ENCODE data around the gene NAT9.

The NAT9 gene

GRCh38 chr17:74734256-74734655 lies 41.9 kb downstream of the NAT9 start:
- Histone ChIP-seq H3K27me3 (ENCODE audit: insufficient read depth, low read length) (peaks cover 36% of the 10 kb centered on the region), H3K27ac (ENCODE audit: low read depth, low read length) (no peak overlapping the region), H3K4me1 (ENCODE audit: insufficient read depth, low read length) (peaks cover 7% of the 10 kb centered on the region; the same call in 1 of the 2 replicates)

GRCh38 chr17:74733365-74734122 lies 42.6 kb downstream of the NAT9 start:
- H3K27ac ChIP-seq (ENCODE audit: low read depth, low read length) = no peak overlapping the region
- H3K27me3 ChIP-seq (ENCODE audit: insufficient read depth, low read length) = peaks cover 36% of the 10 kb centered on the region
- H3K9ac ChIP-seq (ENCODE audit: low read depth, low read length) = no peak overlapping the region
- H3K36me3 ChIP-seq (ENCODE audit: insufficient read depth, low read length) = no peaks in the 10 kb centered on the region
- no peaks in the 10 kb centered on the region for H3K9me3 ChIP-seq (ENCODE audit: insufficient read depth, low read depth, low read length)
- peaks cover 7% of the 10 kb centered on the region; the same call in 1 of the 2 replicates for H3K4me1 ChIP-seq (ENCODE audit: insufficient read depth, low read length)
- H3K4me3 ChIP-seq (ENCODE audit: low read length) = no peak overlapping the region
- WGBS = 72% methylated on average over 9 of the region's 9 CpGs

More at GRCh38 chr17:74734256-74734655, 41.9 kb downstream of the NAT9 start:
- Histone ChIP-seq H3K9ac (ENCODE audit: low read depth, low read length) (no peak overlapping the region), H3K36me3 (ENCODE audit: insufficient read depth, low read length) (no peaks in the 10 kb centered on the region), H3K4me3 (ENCODE audit: low read length) (no peak overlapping the region), H3K9me3 (ENCODE audit: insufficient read depth, low read depth, low read length) (no peaks in the 10 kb centered on the region)
- WGBS = 84% methylated on average over 3 of the region's 3 CpGs

DNA sequence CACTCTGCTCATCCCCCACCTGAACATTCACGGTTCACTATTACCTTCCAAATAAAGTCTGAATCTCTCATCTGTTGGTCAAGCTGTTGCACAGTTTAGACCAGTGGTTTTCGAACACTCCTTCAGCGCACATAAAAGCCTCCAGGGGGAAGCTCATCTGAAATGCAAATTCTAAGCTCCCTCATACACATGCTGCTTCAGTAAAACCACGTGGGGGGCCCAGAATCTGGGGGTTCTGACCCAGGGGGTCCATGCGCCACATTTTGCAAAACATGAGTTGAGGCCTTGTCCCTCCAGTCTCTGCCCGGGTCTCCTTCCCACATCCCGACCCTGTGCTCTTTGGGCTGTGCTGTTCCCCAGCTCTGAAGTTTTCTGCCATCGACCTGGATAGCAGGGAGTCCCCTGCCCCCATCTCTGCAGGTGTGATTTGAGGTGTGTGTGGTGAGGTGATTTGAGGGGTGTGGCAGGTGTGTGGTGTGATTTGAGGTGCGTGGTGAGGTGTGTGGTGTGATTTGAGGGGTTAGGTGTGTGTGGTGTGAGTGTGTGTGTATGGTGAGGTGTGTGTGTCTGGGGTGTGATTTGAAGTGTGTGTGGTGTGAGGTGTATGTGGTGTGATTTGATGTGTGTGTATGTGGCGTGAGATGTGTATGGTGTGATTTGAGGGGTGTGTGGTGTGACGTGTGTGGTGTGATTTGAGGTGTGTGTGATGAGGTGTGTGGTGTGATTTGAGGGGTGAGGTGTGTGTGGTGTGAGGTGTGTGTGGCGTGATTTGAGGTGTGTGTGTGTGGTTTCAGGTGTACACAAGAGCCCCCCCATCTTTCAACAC lies 43.9 kb downstream of the NAT9 start:
- peaks cover 26% of the 10 kb centered on the region for H3K27me3 ChIP-seq (ENCODE audit: insufficient read depth, low read length)
- H3K36me3 ChIP-seq (ENCODE audit: insufficient read depth, low read length) = no peaks in the 10 kb centered on the region
- H3K27ac ChIP-seq (ENCODE audit: low read depth, low read length) = no peak overlapping the region
- H3K9ac ChIP-seq (ENCODE audit: low read depth, low read length) = no peak overlapping the region
- no peaks in the 10 kb centered on the region for H3K9me3 ChIP-seq (ENCODE audit: insufficient read depth, low read depth, low read length)
- H3K4me1 ChIP-seq (ENCODE audit: insufficient read depth, low read length) = no peaks in the 10 kb centered on the region
- H3K4me3 ChIP-seq (ENCODE audit: low read length) = no peak overlapping the region
- WGBS = 73% methylated on average over 12 of the region's 12 CpGs

DNA sequence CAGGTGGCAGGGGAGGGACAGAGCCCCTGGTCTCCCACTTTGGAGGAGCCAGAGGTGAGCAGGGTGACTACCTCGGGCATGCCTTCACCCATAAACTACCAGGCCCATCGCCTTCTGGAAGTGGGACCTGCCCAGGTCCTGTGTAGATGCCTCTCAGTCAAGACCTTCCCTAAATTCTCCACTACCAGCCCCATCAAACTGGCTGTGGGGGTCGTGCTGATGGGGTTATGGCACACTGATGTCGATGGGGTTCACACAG lies 44.9 kb downstream of the NAT9 start:
- Histone ChIP-seq H3K4me1 (ENCODE audit: insufficient read depth, low read length) (no peaks in the 10 kb centered on the region), H3K9me3 (ENCODE audit: insufficient read depth, low read depth, low read length) (no peaks in the 10 kb centered on the region), H3K9ac (ENCODE audit: low read depth, low read length) (no peak overlapping the region), H3K36me3 (ENCODE audit: insufficient read depth, low read length) (no peaks in the 10 kb centered on the region), H3K27ac (ENCODE audit: low read depth, low read length) (no peak overlapping the region), H3K4me3 (ENCODE audit: low read length) (no peak overlapping the region), H3K27me3 (ENCODE audit: insufficient read depth, low read length) (peaks cover 17% of the 10 kb centered on the region)
- 88% methylated on average over 4 of the region's 4 CpGs for WGBS

DNA sequence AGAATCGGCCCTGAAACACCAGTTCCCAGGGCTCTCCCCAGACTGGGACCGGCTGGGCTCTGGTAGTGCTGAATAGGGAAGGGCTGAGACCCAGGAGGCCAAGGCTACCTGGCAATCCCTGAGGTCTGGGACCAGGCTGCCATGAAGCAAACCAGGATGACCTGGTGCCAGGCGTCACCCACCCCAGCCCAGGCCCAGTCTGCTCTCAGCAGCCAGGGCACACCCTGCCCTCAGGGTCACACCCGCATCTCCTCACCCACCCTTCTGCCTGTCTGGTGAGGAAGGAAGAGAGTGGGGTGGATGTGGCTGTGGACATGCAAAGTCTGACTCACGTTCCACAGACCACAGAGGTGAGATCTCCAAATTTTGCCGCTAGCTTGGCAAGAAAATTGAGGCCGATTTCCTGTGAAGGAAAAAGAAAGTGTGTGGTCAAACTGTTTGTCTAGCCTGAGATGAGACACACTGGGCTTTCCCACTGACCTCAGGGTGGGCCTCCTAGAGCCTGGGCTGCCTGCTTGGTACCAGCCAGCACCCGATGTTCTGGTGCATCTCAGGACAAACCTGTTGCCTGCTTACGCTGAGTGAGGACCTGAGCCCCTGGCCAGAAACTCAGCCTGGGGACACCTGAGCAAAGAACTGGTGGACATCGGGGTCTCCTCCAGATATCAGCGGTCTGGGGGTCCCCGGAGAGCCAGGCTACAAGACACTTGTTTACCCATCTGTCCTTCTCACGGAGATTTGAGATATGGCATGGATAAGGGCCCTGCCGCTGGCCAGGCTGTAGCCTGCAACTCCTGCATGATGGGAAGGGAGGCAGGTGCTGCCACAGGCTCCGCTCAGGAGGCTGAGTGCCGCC lies 45.4 kb downstream of the NAT9 start:
- 93% methylated on average over 15 of the region's 16 CpGs for WGBS
- Histone ChIP-seq H3K27me3 (ENCODE audit: insufficient read depth, low read length) (peaks cover 12% of the 10 kb centered on the region), H3K9me3 (ENCODE audit: insufficient read depth, low read depth, low read length) (no peaks in the 10 kb centered on the region), H3K9ac (ENCODE audit: low read depth, low read length) (no peak overlapping the region), H3K36me3 (ENCODE audit: insufficient read depth, low read length) (no peaks in the 10 kb centered on the region), H3K27ac (ENCODE audit: low read depth, low read length) (no peak overlapping the region), H3K4me1 (ENCODE audit: insufficient read depth, low read length) (no peaks in the 10 kb centered on the region), H3K4me3 (ENCODE audit: low read length) (no peak overlapping the region)

DNA sequence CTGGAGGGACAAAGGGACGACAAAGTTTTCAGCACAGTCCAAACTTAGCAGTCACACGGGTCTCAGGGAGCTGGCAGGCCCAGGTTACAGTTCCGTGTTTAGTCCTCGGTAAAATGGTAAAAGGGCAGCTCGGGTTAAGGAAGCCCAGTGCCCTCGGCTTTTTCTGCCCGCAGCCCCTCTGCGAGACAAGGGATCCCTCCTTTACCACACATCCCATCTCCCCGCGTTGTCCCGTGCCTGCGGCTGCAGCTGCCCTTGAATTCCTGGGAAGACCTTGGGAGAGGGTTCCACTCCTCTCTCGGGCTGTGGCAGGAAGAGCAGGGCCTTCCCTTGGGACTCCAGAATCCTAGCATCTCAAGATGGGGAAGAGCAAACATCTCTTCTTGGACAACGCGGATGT lies 46.3 kb downstream of the NAT9 start:
- 96% methylated on average over 15 of the region's 15 CpGs for WGBS
- Histone ChIP-seq H3K4me3 (ENCODE audit: low read length) (no peak overlapping the region), H3K27ac (ENCODE audit: low read depth, low read length) (no peak overlapping the region), H3K27me3 (ENCODE audit: insufficient read depth, low read length) (peaks cover 4% of the 10 kb centered on the region; the same call in 1 of the 2 replicates), H3K9me3 (ENCODE audit: insufficient read depth, low read depth, low read length) (no peaks in the 10 kb centered on the region), H3K9ac (ENCODE audit: low read depth, low read length) (no peak overlapping the region), H3K36me3 (ENCODE audit: insufficient read depth, low read length) (no peaks in the 10 kb centered on the region), H3K4me1 (ENCODE audit: insufficient read depth, low read length) (no peaks in the 10 kb centered on the region)

GRCh38 chr17:74729368-74729767 lies 46.8 kb downstream of the NAT9 start:
- H3K27ac ChIP-seq (ENCODE audit: low read depth, low read length) = no peak overlapping the region
- no peak overlapping the region for H3K9ac ChIP-seq (ENCODE audit: low read depth, low read length)
- H3K36me3 ChIP-seq (ENCODE audit: insufficient read depth, low read length) = no peaks in the 10 kb centered on the region
- no peaks in the 10 kb centered on the region for H3K4me1 ChIP-seq (ENCODE audit: insufficient read depth, low read length)
- no peak overlapping the region for H3K4me3 ChIP-seq (ENCODE audit: low read length)
- H3K27me3 ChIP-seq (ENCODE audit: insufficient read depth, low read length) = peaks cover 4% of the 10 kb centered on the region; the same call in 1 of the 2 replicates
- H3K9me3 ChIP-seq (ENCODE audit: insufficient read depth, low read depth, low read length) = no peaks in the 10 kb centered on the region
- WGBS = 90% methylated on average over 5 of the region's 5 CpGs

DNA sequence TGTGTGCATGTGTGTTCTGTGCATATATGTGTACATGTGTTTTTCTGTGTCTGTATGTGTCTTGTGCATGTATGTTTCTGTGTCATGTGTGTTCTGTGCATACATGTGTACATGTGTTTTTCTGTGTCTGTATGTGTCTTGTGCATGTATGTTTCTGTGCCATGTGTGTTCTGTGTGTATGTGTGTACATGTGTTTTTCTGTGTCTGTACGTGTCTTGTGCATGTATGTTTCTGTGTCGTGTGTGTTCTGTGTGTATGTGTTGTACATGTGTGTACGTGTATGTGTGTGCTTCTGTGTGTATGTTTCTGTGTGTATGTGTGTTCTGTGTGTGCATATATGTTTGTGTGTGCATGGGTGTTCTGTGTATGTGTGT lies 47.5 kb downstream of the NAT9 start:
- 85% methylated on average over 3 of the region's 3 CpGs for WGBS
- H3K4me1 ChIP-seq (ENCODE audit: insufficient read depth, low read length) = no peaks in the 10 kb centered on the region

GRCh38 chr17:74728033-74728701 lies 48.0 kb downstream of the NAT9 start:
- Histone ChIP-seq H3K9me3 (ENCODE audit: insufficient read depth, low read depth, low read length) (no peaks in the 10 kb centered on the region), H3K4me3 (ENCODE audit: low read length) (no peak overlapping the region), H3K27me3 (ENCODE audit: insufficient read depth, low read length) (no peaks in the 10 kb centered on the region), H3K27ac (ENCODE audit: low read depth, low read length) (no peak overlapping the region), H3K36me3 (ENCODE audit: insufficient read depth, low read length) (no peaks in the 10 kb centered on the region), H3K4me1 (ENCODE audit: insufficient read depth, low read length) (no peaks in the 10 kb centered on the region), H3K9ac (ENCODE audit: low read depth, low read length) (no peak overlapping the region)
- 93% methylated on average over 3 of the region's 3 CpGs for WGBS

More for the DNA sequence above, 47.5 kb downstream of the NAT9 start:
- Histone ChIP-seq H3K9ac (ENCODE audit: low read depth, low read length) (no peak overlapping the region), H3K27me3 (ENCODE audit: insufficient read depth, low read length) (no peaks in the 10 kb centered on the region), H3K36me3 (ENCODE audit: insufficient read depth, low read length) (no peaks in the 10 kb centered on the region), H3K27ac (ENCODE audit: low read depth, low read length) (no peak overlapping the region), H3K4me3 (ENCODE audit: low read length) (no peak overlapping the region), H3K9me3 (ENCODE audit: insufficient read depth, low read depth, low read length) (no peaks in the 10 kb centered on the region)

- Histone ChIP-seq H3K27ac (ENCODE audit: low read depth, low read length) (no peak overlapping the region), H3K9me3 (ENCODE audit: insufficient read depth, low read depth, low read length) (no peaks in the 10 kb centered on the region), H3K4me3 (ENCODE audit: low read length) (no peak overlapping the region), H3K36me3 (ENCODE audit: insufficient read depth, low read length) (no peaks in the 10 kb centered on the region), H3K4me1 (ENCODE audit: insufficient read depth, low read length) (no peaks in the 10 kb centered on the region), H3K27me3 (ENCODE audit: insufficient read depth, low read length) (no peaks in the 10 kb centered on the region), H3K9ac (ENCODE audit: low read depth, low read length) (no peak overlapping the region)
- 90% methylated on average over 3 of the region's 3 CpGs for WGBS
Observed at GRCh38 chr17:74725111-74725510, 51.0 kb downstream of the NAT9 start.
